ENCODE data around the gene MAPK1.
A peak's percentile ranks its signal among the peaks of the same experiment; 100 is the strongest.
"Not testable (repeated sequence)": the region's sequence is repeated elsewhere in the genome, so short reads cannot be mapped to it uniquely, and the experiment has no call there.

MAPK1 gene

DNA sequence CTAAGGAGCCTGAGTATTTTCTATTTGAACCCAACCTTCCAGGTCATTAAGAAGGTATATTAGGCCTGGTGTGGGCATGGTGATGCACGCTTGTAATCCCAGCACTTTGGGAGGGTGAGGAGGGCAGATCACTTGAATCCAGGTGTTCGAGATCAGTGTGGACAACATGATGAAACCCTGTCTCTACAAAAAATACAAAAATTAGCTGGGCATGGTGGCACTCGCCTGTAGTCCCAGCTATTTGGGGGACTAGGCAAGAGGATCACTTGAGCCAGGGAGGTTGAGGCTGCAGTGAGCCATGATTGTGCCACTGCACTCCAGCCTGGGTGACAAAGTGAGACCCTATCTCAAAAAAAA is 50.0 kb downstream of the MAPK1 start:
- not testable (repeated sequence) for DNase-seq

DNA sequence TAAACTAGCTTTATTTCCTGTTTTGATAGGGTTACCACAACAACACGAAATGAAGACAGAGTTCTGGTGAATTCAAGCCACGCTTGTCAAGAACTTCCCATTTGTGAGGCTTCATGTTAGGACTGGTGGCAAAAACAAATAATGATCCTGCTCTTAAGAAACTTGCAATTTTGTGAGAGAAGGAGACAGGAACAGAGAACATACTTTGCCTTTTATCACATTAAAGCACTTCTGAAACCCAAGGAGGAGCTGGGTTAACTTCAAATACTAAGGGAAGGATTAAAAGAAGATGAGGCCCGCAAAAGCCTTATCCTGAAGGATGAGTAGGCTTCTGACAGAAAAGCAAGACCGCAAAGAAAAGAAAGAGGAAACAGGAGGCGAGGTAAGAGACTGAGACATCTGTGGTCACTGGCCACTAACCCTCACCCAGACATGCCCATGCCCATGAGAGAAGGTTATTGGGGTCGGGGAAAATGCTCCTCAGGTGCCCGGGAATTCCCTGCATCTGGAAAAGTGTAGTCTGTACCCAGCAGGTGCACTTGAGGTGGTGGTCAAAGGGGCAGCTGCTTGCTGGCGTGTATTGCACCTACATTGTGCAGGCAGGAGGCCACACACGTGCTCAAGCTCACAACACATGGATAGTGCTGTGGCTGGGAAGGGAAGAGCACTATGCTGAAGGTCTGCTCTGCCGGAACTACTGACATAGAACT is 50.5 kb downstream of the MAPK1 start:
- no peak for DNase-seq

DNA sequence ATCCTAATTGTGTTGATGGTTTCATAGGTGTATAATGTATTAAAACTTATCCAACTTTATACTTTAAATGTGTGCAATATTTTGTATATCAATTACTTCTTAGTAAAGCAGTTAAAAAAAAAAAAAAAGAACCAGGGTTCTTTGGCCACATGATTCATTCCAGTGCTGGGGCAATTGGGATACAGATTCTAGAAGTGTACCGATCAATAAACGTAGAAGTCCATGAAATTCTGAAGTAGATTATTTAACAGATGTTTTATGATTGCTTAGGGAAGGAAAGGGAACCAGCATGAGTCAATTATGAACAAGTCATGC is 51.0 kb downstream of the MAPK1 start:
- DNase-seq: peak; percentile 2

DNA sequence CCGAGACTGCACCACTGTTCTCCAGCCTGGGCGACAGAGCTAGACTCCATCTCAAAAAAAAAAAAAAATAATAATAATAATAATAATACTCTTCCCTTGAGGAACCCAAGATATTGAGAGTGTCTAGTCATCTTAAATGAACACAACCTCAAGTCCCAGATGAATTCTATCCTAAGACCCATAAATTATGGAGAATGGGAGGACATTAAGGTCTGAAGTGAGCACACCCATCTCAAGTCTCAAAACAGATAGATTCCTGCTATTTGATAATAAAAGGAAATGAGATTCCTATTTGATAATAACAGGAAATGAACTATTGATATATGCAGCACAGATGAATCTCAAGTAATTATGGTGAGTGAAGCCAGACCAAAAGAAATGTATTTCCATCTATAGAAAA is 51.5 kb downstream of the MAPK1 start:
- DNase-seq: no peak

DNA sequence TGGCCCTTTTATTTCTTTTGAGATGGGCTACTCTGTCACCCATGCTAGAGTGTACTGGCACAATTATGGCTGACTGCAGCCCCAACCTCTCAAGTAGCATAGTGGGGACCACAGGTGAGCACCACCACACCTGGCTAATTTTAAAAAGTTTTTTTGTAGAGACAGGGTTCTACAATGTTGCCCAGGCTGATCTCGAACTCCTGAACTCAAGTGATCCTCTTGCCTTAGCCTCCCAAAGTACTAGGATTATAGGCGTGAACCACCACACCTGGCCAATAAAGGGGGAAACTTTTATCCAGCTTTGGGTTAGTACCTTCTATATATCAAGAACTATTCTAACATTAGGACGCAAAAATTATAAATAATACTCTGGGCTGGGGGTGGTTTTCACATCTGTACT is 52.1 kb downstream of the MAPK1 start:
- DNase-seq: no peak

DNA sequence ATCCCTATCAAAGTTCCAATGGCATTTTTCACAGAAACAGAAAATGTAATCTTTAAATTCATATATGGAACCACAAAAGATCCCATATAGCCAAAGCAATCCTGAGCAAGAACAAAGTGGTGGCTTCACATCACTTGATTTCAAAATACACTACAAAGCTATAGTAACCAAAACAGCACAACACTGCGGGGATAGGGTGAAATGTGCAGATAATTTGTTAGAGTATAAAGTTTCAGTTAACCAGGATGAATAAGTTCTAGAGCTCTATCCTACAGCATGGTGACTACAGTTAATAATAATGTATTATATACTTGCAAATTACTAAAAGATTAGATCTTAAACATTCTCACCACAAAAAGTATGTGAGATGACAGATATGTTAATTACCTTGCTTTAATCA is 55.5 kb downstream of the MAPK1 start:
- no peak for DNase-seq

DNA sequence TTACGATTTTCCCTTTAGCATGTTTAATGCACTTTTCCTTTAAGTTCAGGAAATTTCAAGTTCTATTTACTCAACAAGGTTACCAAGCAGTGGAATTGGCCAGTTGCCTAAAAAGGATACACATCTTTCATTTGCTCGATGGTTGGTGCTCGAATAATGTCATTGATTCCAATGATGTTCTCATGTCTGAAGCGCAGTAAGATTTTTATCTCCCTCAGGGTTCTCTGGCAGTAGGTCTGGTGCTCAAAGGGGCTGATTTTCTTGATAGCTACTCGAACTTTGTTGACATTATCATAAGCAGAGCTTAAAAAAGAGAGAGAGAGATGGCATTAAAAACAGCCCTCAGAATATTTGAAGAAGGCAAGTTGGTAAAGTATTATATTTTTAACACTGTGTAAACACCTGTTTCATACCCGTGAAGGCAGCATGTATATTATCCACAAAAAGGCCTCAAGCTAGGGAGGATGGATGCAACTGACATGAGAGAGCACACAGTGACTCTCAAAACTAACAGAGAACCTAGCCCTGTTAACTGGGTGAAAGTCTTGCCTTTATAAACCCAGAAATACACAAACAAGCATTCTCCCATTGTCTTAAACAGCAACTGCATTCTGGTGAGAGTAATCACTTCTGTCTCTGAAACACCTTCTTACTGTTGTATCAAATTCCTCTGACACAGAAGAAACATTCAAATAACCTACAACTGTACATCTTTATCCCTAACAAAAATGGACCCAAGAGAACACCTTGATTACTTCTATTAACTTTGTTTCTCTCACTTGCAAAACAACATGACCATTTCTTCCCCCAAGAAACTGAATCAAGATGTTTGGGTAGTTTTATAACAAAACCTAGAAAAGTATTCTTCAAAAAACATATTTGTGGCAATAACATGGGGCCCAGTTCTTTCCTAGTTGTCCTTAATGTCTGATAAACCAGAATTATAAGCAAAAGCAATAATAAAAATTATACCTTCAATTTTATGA is 59.6 kb downstream of the MAPK1 start:
- no peak for DNase-seq

DNA sequence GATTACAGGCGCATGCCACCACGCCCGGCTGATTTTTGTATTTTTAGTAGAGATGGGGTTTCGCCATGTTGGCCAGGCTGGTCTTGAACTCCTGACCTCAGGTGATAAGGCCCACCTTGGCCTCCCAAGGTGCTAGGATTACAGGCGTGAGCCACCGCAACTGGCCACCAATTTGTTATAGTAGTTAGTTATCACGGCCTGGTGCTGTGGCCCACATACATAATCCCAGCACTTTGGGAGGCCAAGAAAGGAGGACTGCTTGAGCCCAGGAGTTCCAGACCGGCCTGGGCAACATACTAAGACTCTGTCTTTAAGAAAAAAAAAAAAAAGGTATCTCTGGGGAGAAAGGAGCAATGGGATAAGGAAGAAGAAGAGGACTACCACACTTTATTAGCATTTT is 62.1 kb downstream of the MAPK1 start:
- not testable (repeated sequence) for DNase-seq

DNA sequence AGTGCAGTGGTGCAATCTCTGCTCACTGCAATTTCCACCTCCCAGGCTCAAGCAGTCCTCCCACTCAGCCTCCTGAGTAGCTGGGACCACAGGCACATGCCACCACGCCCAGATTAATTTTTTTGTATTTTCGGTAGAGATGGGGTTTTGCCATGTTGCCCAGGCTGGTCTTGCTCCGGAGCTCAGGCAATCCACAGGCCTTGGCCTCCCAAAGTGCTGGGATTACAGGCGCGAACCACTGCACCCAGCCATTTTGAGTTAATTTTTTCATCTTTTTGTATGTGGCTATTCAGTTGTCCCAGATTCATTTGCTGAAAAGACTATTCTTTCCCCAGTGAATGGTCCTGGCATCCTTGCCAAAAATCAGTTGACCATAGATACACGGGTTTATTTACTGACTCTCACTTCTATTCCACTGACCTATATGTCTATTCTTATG is 63.6 kb downstream of the MAPK1 start:
- DNase-seq: no peak

DNA sequence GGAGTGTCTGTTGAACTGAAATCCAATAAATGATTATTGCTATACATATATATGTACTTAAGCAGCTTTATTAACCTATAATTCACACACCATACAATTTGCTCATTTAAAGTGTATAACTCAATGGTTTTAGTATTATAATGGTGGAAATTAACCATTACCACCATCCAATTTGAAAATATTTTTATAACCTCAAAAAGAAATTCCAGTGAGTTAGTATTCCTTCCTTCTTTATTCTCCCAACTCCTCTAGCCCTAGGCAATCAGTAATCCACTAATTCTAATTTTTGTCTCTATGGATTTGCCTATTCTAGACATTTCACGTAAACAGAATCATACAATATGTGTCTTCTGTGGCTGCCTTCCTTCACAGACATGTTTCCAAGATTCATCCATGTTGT is 64.8 kb downstream of the MAPK1 start:
- no peak for DNase-seq

DNA sequence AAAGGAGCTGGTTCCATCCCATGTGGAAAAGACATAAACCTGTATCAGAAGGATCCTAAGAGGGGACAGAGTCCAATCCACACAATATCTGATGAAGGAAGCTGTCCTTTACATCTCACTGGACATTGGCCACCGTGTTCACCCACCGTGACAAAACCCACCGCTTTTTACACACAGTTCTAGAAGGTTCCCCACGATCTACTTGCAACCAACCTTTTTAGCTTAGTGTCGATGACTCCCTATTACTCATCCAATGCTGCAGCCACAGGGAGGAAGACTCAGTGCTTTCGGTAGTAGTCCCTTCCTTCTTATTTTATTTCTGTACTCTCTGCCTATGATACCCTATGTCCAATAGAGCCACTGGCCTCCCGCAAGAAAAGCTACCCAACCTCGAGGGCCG is 65.4 kb downstream of the MAPK1 start:
- DNase-seq: no peak

DNA sequence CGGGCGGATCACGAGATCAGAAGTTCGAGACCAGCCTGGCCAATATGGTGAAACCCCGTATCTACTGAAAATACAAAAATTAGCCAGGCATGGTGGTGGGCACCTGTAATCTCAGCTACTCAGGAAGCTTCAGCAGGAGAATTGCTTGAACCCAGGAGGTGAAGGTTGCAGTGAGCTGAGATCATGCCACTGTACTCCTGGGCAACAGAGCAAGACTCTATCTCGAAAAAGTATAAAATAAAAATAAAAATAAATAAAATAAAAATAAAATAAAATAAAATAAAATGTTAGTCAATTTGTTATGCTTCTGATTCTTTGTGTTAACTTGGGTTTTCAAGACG is 66.2 kb downstream of the MAPK1 start:
- not testable (repeated sequence) for DNase-seq

DNA sequence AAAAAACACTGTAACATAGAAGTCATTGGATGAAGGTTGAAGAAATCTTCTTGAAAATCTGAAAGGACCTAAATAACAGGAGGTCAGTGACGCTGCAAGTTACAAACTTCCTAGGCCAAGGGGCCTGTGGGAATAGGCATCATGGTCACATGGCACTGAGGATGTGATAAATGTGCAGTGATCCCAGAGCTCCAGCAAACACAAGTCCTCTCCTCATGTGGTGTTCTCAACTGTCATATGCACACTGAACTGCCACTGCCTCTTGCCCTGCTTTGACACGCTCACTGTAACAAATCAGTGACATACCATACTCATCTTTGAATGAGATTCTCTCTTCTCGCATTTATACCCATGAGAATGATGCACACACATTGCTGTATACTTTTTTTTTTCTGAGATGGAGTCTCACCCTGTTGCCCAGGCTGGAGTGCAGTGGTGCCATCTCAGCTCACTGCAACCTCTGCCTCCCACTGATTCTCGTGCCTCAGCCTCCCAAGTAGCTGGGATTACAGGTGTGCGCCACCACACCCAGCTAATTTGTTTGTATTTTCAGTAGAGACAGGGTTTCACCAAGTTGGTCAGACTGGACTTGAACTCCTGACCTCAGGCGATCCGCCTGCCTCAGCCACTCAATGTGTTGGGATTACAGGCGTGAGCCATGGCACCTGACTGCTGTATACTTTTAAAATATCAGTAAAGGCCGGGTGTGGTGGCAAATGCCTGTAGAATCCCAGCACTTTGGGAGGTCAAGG is 66.7 kb downstream of the MAPK1 start:
- DNase-seq: no peak

DNA sequence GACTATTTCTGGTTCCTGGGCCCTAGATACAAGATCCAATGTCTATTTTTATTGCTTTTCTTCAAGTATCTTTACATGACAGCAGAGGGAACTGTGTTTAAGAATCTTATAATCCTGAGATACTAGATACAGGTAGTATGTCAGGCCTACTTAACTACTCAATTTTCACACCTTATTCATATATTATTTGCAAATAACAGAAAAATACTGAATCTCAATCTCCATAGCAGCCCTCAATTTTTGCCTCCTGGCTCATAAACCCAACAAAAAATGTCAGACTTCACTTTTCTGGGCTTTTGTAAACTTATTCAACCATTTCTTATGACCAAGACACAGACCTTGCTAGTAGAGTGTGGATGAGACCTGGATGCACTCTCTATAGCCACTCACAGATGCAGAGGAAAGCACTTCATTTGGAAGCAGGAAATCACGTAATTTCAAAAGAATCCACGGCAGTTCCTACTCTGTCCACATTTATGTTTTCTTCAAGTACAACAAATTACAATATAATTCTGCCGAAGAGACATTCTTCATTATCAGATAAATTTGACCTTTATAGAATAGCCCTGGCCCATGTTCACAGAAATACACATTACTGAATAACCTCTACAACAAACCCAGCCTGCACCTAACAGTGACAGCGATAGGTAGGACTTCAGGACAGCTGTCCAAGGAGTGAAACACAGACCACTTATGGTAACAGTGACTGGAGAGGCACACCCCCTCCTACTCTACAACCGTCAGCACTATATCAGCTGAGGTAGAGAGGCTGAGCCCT is 69.8 kb downstream of the MAPK1 start:
- no peak for DNase-seq

DNA sequence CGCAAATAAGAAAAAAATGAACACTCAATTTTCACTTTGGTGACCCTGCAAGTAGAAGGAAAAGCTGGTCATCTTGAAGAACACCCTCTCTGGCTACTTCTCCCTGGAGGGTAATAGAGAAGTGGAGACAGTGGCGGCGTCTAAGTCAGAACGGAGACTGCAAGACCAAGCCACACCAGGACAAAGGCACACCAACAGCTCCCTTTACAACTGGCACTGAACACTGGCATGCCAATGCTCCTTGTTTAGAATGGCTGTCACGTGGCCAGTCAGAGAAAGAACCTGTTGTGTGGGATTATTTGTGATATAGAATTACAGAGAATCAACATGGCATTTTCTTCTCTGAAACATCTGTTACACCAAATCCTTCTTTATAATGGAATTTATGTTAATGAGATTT is 70.6 kb downstream of the MAPK1 start:
- DNase-seq: no peak

DNA sequence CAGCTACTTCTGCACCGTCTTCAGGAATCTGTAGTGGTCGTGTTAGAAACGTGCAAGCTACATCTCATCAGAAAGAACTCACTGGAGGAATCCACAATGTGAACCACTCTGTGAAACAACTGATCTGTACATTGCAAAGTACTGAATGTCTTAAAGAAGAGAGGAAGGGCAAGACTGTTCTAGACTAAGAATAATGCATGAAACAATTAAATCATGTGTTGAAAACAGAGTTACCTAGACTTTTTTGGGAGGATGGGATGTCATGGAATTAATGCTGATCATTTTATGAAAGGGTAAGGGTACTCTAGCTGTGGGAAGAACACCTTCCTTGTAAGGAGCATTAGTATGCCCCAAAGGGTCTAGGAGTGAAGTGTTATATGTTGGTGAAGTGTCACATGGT is 71.2 kb downstream of the MAPK1 start:
- DNase-seq: no peak

DNA sequence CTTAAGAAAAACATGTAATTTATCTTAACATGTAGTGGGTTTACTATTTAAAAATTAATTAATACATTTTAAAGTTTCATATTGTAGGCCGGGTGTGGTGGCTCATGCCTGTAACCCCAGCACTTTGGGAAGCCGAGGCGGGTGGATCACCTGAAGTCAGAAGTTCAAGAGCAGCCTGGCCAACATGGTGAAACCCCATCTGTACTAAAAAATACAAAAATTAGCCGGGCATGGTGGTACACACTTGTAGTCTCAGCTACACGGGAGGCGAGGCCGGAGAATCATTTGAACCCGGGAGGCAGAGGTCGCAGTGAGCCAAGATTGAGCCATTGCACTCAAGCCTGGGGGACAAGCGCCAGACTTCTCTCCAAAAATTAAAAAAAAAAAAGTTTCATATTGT is 73.7 kb downstream of the MAPK1 start:
- DNase-seq: not testable (repeated sequence)

DNA sequence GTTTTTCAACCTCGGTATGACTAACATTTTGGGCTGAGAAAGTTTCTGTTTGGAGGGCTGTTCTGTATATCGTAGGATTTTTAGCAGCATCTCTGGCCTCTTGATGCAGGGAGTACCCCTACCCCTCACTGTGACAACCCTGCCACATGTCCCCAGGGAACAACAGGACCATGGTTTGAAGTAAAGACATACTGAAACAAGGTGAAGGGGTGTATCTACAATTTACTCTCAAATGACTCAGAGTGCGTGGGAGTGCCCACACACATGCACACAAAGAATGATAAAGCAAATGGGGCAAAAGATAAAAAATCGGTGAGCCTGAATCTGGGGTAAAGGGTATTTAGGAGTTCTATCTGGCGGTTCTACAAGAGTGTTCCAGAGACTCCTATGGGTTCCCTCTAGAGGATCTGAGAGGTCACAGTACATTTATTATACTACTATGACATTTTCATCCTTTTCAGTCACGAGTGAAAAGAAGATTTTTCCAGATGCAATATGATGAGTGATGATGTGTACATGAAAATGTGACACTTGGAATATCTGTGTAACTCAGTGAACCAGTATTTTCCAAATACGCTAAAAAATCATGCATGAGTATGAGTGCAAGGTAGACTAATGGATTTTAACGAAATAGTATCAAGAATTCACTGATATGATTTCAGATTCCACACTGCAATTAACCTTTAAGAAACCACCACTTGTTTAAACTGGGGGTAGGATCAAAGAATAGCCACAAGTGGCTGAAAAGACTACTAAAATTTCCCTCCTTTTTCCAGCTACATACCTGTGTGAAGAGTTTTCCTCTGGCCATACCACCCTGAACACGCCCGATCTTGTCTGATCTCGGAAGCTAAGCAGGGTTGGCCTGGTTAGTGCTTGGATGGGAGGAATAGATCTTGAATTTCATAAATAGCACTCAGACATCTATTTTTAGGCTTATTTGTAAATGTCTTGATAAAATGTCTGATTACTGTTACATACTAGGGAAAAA is 75.5 kb downstream of the MAPK1 start:
- DNase-seq: no peak

DNA sequence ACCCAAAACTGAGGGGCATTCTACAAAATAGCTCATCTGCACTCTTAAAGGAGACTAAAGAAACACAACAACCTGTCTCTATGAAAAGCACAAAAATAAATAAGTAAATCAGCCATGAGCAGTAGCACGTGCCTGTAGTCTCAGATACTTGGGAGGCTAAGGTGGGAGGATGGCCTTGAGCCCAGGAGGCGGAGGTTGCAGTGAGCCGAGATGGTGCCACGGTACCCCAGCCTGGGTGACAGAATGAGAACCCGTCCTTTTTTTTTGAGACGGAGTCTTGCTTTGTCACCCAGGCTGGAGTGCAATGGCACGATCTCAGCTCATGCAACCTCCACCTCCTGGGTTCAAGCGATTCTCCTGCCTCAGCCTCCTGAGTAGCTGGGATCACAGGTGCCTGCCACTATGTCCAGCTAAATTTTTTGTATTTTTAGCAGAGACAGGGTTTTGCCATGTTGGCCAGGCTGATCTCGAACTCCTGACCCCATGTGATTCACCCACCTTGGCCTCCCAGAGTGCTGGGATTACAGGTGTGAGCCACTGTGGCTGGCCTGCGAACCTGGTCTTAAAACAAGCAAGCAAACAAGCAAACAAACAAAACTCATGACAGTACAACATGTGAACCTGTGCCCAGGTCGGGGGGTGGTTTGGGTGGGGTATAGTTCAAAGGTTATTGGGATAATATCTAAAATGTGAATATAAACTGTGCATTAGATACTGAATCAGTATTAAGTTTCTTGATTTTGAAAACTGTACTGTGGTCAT is 76.4 kb downstream of the MAPK1 start:
- not testable (repeated sequence) for DNase-seq

DNA sequence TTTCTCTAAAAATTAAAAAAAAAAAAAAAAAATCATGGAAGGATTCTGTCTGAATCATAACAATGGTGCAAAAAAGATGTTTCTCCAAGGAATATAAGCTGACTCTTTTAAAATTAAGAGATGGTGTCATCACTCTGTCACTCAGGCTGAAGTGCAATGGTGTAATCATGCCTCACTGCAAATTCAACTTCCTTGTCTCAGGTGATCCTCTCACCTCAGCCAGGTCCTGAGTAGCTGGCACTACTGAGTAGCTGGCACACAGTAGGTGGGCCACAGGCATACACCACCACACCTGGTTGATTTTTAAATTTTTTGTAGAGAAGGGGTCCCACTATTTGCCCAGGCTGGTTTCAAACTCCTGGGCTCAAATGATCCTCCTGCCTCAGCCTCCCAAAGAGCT is 77.1 kb downstream of the MAPK1 start:
- DNase-seq: no peak

DNA sequence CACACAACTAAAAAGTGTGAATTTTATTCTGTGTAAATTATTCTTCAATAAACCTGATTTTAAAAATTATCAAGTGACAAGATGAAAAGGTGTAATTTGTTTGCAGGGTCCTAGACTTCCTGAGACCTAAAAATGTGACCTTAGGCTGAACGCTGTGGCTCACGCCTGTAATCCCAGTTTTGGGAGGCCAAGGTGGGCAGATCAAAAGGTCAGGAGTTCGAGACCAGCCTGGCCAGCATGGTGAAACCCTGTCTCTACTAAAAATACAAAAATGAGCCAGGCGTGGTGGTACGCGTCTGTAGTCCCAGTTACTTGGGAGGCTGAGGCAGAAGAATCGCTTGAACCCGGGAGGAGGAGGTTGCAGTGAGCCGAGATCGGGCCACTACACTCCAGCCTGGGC is 79.9 kb downstream of the MAPK1 start:
- not testable (repeated sequence) for DNase-seq
